GM21447 (cell line): ENCODE results near the gene DYSF.

Experiments used
- ATAC-seq: cut with Tn5 transposase; IDR thresholded peaks from one replicate; pipeline ENCODE4 v1.9.1; 2021; ENCODE audit not compliant: unreplicated experiment

Gene DYSF

GRCh38 chr2:71668326-71669057 lies 215.1 kb downstream of the DYSF start:
- ATAC-seq = no peak

GRCh38 chr2:71669058-71669456 lies 215.7 kb downstream of the DYSF start:
- ATAC-seq = no peak

- ATAC-seq = no peak
These were observed 216.5 kb downstream of the DYSF start for GRCh38 chr2:71669628-71670429.

GRCh38 chr2:71670430-71670795 lies 217.1 kb downstream of the DYSF start:
- ATAC-seq = no peak

- no peak for ATAC-seq
These were observed 218.0 kb downstream of the DYSF start for GRCh38 chr2:71671203-71671854.

GRCh38 chr2:71671895-71672825 lies 218.8 kb downstream of the DYSF start:
- ATAC-seq = no peak

GRCh38 chr2:71672826-71673795 lies 219.8 kb downstream of the DYSF start:
- ATAC-seq = no peak

- no peak for ATAC-seq
These were observed 220.9 kb downstream of the DYSF start for GRCh38 chr2:71674158-71674851.

- ATAC-seq = no peak
These were observed 221.9 kb downstream of the DYSF start for GRCh38 chr2:71675296-71675695.

GRCh38 chr2:71678874-71679273 lies 225.5 kb downstream of the DYSF start:
- ATAC-seq = no peak

GRCh38 chr2:71679491-71679890 lies 226.1 kb downstream of the DYSF start:
- ATAC-seq = no peak

- no peak for ATAC-seq
These were observed 227.6 kb downstream of the DYSF start for GRCh38 chr2:71680925-71681324.

- no peak for ATAC-seq
These were observed 228.3 kb downstream of the DYSF start for GRCh38 chr2:71681626-71682025.

- ATAC-seq = no peak
These were observed 229.0 kb downstream of the DYSF start for GRCh38 chr2:71682341-71682740.

GRCh38 chr2:71683070-71683469 lies 229.7 kb downstream of the DYSF start:
- no peak for ATAC-seq

GRCh38 chr2:71683666-71684065 lies 230.3 kb downstream of the DYSF start:
- ATAC-seq = no peak

- no peak for ATAC-seq
These were observed 231.1 kb downstream of the DYSF start for GRCh38 chr2:71684226-71685072.
